Activated CD4-positive, alpha-beta T cell treated with anti-CD3 and anti-CD28 coated beads for 24 hours (primary cell): ENCODE measurements around the gene RPS19BP1.
"Not testable (repeated sequence)": the region's sequence is repeated elsewhere in the genome, so short reads cannot be mapped to it uniquely, and the experiment has no call there.

ENCODE experiments used
- DNase-seq, 2 donors: peaks; one replicate each; pipeline ENCODE4 v3.0.0-alpha.2; 2020; ENCODE audit warnings: low read depth in 2 of 2

RPS19BP1 gene

DNA sequence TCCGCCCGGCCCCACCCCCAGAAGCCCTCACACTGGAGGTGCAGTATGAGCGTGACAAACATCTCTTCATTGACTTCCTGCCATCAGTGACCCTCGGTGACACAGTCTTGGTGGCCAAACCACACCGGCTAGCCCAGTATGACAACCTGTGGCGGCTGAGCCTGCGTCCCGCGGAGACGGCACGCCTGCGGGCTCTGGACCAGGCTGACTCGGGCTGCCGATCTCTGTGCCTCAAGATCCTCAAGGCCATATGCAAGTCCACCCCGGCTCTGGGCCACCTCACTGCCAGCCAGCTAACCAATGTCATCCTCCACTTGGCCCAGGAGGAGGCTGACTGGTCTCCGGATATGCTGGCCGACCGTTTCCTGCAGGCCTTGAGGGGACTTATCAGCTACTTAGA, 18.8 kb downstream of the RPS19BP1 start:
- DNase-seq = no peak

DNA sequence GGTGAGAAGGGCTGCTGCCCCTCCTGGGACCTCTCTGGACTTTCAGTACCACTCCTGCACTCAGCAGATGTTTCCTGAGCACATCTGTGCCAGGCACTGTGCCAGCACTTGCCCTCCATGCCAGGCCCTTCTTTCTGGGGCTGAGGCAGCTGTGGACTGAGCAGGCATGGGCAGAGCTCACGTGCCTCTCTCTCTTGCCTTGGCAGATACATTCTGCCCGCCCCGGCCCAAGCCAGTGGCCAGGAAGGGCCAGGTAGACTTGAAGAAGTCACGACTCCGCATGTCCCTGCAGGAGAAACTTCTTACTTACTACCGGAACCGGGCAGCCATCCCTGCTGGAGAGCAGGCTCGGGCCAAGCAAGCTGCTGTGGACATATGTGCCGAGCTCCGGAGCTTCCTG, 20.5 kb downstream of the RPS19BP1 start:
- DNase-seq = no peak

GRCh38 chr22:39511226-39511625, 21.3 kb downstream of the RPS19BP1 start:
- no peak for DNase-seq

- DNase-seq = no peak
Observed at GRCh38 chr22:39510529-39511149, 21.9 kb downstream of the RPS19BP1 start.

GRCh38 chr22:39508393-39508792, 24.2 kb downstream of the RPS19BP1 start:
- no peak for DNase-seq

DNA sequence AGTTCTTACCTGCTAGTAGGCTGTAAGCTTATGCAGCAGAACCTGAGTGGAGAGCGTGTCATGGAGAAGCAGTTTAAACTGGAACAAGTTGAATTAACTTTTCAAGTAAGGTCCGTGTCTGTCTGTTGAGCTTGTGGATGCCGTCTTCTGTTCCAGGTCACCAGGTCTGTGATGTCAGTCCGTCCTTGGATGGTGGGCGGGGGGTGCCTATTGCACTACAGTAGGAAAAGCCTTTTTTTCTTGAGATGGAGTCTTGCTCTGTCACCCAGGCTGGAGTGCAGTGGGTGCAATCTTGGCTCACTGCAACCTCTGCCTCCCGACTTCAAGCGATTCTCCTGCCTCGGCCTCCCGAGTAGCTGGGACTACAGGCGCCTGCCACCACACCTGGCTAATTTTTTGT, 25.5 kb downstream of the RPS19BP1 start:
- not testable (repeated sequence) for DNase-seq

DNA sequence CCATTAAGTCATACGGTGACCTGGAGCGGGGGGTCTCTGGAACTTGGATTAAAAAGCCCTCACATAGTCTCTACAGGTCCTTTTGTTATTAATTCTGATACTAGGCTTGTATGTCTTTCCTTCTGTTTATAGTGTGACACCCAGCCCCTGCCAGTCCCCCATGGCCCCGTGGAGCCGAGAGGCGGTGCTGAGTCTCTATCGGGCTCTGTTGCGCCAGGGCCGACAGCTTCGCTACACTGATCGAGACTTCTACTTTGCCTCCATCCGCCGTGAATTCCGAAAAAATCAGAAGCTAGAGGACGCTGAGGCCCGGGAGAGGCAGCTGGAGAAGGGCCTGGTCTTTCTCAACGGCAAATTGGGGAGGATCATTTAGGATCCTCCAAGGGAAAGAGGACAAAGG, 28.5 kb downstream of the RPS19BP1 start:
- no peak for DNase-seq

GRCh38 chr22:39503630-39504029, 28.9 kb downstream of the RPS19BP1 start:
- DNase-seq = no peak

DNA sequence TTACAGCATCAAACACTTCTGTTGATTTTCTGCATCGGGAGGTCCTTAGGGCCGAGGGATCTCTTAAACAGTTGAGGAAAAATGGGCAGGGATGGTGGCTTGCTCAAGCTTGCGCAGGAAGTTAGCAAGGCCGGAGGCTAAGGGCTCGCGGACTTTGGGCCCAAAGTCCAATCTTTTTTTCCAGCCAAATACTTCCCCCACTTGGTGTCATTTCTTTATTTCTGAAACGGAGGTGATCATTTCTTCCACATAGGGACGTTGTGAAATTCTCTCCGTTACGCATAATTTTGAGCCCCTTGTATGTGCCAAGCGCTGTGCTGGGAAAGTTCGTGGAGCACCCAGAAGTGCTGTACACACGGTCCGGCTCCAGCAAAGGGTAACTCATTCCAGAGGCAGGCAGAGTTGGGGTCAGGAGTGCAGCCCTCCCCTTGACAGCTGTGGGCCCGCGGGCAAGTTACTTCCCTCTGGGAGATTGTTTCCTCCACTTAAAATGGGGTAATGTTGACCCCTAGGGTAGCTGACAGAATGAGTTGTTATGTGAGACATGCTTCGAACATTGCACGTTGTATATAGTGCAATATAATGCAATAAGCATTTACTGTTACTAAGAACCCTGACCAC, 29.6 kb downstream of the RPS19BP1 start:
- no peak for DNase-seq

DNA sequence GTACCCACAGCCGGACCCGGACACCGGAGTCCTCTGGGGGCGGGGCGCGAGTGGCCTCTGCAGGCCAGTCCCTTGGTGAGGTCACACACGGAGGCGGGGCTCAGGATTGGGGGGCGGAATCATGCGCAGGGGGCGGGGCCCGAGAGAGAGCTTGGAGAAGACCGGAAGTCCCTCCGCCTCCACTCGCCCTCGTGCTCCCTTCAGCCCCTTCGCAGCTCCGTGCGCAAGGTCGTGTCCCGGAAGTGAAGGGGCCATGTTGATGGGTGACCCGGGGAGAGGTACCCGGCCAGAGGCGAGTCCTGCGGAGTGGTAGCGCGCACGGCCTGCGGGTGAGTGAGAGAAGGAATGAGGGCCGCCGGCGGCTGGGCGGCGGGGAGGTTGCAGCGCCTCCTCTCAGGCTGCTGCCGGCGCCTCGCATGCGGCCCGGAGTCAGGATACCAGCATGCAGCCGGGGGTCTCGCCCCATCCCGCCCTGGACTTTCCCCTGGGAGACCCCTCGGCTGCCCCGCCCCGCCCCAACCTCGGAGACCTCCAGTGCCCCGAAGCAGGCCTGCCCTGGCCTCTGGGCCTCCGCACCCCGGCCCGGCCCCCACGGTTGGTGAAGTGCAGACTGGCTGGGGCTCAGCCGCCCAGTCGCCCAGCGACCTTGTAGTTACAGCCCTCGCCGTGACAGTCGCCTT, 30.3 kb downstream of the RPS19BP1 start, which contains the start of gene MIEF1:
Gene MIEF1, plus strand, starts transcription at position 182 of the 680 bp plus-strand sequence. CDS start 9,005 bp downstream, outside the sequence.
- peak; percentile 89 to 93 for DNase-seq

- DNase-seq = no peak
Observed at GRCh38 chr22:39501644-39502108, 30.9 kb downstream of the RPS19BP1 start.

DNA sequence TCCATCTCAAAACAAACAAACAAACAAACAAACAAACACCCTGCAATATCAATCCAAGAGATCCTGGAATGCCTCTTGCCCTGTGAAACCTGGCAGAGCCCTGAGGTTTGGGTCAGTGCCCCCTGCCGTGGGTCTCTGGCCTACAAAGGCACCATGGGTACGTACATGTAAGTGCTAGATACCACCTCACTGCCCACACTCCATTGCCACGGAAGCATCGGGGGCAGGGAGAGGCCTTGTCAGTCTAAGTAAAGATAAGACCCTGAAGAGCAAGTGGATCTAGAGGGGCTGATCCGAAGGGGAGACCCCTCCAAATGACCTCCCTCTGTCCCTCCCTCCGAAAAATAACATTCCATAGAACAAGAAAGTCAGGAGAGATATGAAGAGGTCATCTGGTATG, 32.4 kb downstream of the RPS19BP1 start:
- DNase-seq = no peak

DNA sequence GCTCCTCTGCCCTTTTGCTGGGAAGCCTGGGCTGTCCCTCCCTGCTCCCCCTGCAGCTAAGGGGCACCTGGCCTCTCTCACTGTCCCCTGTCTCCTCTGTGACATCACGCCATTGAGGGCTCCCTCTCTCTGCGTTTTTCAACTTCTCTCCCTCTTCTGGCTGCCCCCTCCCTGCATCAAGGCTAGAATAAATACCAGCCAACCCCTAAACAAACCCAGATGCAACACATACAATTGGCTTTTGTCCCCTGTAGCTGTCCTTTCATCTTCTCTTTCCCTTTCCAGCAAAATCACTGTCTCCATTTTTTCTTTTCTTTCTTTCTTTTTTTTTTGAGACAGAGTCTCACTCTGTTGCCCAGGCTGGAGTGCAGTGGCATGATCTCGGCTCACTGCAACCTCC, 33.7 kb downstream of the RPS19BP1 start:
- DNase-seq = no peak

- DNase-seq = no peak
Observed at GRCh38 chr22:39498368-39498767, 34.2 kb downstream of the RPS19BP1 start.

DNA sequence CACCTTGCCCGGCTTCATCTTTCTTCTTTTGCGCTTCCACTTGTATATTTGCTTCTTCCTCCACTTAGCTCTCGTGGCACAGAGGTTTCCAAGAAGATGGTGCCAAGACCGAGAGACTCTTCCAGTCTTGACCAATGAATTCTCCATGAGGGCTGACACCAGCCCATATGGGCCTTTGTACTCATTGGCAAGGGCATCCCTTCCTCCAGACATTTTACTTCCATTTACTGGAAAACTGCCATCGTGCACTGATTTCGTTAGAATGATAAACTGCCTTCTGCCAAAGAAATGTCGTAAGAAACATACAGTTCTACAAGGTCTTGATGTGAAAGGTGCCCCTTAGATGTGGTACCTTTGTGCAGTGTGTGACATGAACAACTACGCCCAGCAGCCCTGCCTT, 35.1 kb downstream of the RPS19BP1 start:
- DNase-seq = no peak

GRCh38 chr22:39496131-39496838, 36.3 kb downstream of the RPS19BP1 start:
- DNase-seq = peak; percentile 51 to 63

GRCh38 chr22:39494471-39495120, 38.0 kb downstream of the RPS19BP1 start:
- DNase-seq = no peak

- no peak for DNase-seq
Observed at GRCh38 chr22:39493759-39494158, 38.8 kb downstream of the RPS19BP1 start.

DNA sequence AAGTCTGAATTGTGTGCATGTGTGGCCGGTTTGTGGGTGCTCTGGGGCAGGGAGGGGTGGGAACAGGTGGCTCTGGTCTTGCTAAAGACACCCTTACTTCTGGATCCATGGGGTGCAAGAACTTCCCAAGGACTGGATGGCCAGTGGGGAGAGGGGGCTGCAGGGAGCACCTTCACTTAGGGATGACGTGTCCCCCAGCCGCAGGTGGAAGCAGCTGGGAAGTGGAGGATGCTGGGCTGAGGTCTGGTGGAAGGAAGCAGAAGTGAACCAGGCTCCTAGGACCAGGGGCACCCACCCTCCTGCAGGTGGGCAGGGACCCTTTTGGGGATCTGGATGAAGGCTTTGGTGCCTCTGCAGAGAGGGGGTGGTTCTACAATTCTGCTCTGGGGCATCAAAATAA, 40.4 kb downstream of the RPS19BP1 start:
- no peak for DNase-seq

DNA sequence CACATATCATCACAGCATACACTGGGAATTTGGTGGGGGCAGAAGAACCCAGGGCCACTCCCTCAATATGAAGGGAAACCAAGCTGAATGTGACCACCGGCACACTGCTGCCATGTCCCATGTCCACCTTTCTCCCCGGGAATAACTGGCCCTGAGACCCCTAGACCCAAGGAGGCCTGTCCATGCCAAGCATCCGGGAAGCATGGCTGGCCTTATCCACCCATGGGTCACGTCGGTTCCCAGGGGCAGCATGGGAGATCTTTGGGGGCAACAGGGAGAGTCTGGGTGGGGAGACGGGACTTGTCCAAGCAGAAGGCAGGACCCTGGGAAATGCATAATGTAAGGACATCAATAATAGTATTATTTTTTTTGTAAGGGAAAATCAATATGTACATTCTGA, 40.9 kb downstream of the RPS19BP1 start:
- DNase-seq = no peak

GRCh38 chr22:39490966-39491680, 41.4 kb downstream of the RPS19BP1 start:
- DNase-seq = no peak
